ENCODE measurements around the gene SPPL3.

SPPL3 gene

DNA sequence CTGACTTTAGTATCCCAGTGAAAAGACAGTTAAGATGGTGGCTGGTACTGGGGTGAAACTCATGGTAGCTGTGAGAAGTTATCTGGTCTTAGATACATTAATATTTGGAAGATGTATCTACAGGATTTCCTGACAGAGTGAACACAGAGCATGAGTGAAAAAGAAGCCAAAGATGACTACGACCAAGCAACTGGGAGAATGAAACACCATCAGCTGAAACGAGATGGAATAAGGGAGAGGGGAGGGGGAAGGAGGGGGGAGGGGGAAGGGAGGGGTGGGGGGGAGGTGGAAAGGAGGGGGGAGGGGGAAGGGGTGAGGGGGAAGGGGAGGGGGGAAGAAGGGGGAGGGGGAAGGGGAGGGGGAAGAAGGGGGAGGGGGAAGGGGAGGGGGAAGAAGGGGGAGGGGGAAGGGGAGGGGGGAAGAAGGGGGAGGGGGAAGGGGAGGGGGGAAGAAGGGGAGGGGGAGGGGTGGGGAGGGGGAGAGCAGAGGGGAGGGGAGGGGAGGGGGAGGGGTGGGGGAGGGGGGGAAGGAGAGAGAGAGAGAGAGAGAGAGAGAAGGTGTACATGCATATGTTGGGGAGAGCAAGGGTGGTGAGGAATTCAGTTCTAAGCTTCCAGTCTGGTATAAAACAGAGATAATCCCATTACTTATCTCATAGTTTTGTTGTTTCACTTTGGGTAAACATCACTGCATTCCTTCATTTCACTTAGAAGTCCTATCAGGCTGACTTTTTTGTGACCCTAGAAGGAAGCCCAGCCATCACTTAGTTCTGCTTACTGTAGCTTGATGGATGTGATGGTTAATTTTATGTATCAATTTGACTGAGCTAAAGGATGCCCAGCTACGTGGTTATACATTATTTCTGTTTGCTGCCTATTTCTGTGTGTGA is 73.9 kb downstream of the SPPL3 start:
- DNase-seq (ENCODE audit: extremely low spot score, insufficient read length, low read depth) (no peak), FAIRE-seq (peak; percentile 73)

DNA sequence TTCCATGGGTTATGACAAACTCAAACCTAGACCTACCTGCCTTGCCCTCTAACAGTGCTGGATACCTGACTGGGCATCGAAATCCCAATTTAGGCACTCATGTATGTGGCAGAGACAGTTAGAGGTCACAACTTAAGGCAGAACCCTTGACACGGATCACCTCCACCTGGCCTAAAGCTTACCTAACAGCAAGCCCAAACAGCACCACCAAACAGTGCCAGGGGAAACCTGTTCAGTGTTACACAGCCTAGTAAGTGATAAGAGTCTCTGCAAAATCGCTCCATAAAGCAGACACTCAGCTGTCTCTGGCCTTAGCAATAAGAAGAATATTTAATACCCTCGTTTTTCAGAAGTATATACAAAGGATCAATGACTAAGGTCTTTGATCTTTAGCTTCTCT is 77.8 kb downstream of the SPPL3 start:
- DNase-seq (ENCODE audit: extremely low spot score, insufficient read length, low read depth) (no peak), FAIRE-seq (no peak)

DNA sequence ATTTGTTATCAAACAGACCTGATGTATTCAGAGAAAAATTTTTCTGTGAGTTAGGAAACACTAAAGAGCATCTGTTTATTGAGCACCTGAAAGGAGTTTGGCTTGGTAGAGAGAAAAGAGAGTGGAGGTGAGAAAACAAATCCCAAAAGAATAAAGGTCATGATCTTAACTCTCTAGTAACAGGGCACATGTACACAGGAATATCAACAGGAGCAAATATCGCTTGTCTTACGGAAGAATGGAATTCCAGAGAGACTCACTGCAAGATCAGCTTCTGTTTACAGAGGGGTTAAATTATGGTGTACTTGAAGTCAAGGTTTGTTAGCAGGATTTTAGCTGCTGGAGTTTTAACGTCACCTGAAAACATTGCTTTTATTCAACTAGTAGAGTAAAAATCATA is 78.8 kb downstream of the SPPL3 start:
- FAIRE-seq (no peak), DNase-seq (ENCODE audit: extremely low spot score, insufficient read length, low read depth) (no peak)

DNA sequence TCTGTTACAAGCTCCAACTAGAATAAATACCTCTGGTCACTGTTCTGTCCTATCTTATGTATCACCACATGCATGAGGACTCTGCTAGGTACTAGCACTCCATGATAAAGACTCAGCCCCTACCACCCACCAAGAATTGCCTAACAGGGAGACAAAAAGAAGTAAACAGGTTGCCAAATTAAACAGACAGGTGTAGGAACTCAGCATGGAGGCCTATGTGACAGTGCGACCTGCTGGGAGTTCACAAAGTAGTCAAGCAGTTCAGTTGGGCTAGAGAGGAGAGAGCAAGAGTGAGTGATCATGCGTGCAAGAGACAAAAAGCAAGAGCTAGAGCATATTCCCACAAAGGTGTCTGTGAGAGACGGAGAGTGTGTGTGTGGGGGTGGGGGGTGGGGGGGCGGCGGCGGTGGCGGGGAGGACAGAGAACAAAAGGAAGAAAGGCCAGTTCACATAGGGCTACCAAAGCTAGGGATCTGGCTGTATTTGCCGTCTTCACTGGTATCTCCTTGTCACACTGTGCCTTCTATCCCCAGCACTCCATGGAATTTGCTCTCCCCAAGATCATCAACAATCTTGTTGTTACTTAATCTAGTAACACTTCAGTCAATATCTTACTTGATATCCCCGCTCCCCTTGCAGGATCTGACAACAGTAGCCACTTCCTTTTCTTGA is 81.2 kb downstream of the SPPL3 start:
- no peak for DNase-seq (ENCODE audit: extremely low spot score, insufficient read length, low read depth)
- peak; percentile 15 for FAIRE-seq

DNA sequence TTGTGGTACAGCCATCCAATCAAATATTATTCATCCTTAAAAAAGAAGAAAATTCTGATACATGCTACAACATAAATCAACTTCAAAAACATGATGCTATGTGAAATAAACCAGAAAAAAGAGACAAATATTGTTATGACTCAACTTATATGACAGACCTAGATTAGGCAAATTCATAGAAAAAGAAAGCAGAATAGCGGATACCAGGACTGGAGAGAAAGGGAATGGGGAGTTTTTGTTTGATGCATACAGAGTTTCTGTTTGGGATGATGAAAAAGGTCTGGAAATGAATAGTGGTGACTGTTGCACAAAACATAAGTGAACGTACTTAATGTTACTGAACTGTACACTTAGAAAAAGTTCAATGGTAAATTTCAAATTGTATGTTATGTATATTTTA is 82.3 kb downstream of the SPPL3 start:
- DNase-seq (ENCODE audit: extremely low spot score, insufficient read length, low read depth) = no peak
- FAIRE-seq = peak; percentile 67

DNA sequence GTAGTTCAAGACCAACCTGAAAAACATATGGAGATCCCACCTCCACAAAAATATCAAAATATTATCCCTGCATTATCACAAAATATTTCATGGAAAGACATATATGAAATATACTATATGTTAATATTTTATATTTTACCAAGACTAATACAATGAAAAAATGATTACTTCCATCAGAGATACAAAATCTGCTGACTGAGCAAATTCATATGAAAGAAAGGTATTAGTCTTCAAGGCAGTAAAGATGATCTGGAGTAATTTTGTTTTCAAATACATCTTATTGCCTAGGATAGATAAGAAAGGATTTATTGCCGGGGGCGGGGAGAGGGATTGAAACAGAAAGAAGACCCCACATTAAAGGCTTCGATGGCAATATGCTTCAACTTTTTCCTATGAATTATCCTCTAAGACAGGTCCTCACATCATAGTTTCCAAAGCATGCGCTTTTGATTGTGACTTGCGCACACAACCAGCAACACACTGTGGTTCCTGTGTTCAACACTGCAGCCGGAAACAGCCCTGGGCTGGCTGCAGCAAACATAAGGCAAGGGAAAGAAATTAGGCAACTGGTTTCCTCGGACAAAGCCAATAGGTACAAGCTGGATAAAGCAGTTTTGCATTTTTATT is 83.2 kb downstream of the SPPL3 start:
- no peak for DNase-seq (ENCODE audit: extremely low spot score, insufficient read length, low read depth)
- FAIRE-seq = no peak

DNA sequence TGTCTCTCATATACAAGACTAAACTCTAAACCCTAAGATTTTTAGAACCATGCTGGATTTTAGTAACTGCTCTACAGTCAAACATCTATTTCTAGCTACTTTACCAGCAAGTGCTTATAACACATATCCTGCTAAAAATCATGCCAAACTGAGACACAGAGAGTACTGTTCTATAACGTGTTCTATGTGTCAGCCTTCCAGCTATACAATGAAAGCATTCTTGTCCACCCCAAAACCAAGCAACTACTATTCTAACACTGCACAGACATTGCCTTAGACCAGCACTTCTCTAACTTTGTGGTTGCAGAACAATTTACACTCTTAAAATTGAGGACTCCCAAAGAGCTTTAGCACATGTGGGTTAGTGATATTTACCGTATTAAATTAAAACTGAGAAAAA is 85.7 kb downstream of the SPPL3 start:
- FAIRE-seq (no peak), DNase-seq (ENCODE audit: extremely low spot score, insufficient read length, low read depth) (no peak)

DNA sequence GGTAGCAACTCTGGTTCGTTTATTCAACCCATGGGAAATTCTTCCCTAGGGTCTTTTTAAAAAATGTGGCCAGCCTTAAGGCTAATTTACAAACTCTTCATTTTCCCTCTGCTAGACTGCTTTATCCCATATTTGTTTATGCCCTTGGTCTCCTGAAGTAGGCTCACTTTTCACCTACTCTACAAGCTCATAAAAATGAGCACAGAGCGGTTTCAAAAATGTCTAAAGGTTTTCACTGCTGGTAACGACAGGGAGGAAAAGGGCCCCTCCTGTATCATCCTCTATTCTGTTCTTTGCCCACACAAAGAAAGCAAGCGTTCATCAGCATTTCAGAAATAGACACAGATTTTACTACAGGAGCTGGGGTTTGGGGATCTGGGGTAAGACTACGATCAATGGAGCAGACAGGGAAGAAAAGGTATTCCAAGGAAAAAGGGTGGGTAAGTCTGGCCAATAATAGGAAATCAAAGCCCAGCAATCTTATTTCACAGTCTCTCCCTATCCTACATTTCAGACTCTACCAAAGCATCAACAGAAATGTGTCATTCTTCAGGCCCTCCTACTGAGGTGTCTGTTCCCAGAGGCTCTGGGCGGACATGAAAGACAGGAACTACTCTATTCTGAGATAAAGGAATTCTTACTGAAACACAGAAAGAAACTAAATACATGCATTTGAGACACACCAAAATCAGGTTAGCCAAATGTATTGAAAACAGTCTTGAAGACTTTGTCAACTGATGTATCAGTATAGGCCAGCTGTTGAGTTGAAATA is 86.4 kb downstream of the SPPL3 start:
- FAIRE-seq (no peak), DNase-seq (ENCODE audit: extremely low spot score, insufficient read length, low read depth) (no peak)

DNA sequence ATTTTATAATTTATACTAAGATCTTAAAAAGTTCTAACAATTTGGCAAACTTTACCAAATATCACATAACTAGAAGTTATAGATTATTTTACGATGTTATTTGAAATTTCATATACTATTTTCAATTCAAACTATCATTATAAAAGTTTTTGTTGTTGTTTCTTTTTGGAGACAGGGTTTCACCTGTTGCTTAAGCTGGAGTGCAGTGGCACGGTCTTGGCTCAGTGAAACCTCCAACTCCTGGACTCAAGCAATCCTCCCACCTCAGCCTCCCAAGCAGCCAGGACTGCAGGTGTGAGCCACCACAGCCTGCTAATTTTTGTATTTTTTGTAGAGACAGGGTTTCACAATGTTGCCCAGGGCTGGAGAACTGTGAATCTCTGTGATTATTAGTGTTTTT is 87.8 kb downstream of the SPPL3 start:
- DNase-seq (ENCODE audit: extremely low spot score, insufficient read length, low read depth) (no peak), FAIRE-seq (no peak)

DNA sequence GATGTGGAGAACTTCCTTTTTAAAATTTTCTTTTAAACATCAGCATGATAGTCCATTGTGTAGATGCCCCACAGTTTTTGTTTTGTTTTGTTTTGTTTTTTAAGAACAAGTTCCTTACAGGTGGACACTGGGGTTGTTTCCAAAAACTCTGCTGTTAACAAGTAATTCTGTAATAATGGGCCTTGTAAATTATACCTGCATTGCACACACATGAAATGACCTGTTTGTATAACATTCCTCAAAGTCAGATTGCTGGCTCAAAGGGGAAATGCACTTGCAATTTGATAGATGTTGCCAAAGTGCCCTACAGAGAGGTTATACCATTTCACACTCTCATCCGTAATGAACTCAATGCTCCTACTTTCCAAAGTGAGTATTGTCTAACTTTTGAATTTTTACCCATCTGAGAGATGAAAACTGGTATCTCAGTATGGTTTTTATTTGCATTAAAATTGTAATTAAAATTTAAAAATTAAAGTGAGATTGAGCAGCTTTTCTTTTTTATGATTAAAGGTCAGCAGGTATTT is 89.2 kb downstream of the SPPL3 start:
- FAIRE-seq (peak; percentile 35), DNase-seq (ENCODE audit: extremely low spot score, insufficient read length, low read depth) (no peak)

DNA sequence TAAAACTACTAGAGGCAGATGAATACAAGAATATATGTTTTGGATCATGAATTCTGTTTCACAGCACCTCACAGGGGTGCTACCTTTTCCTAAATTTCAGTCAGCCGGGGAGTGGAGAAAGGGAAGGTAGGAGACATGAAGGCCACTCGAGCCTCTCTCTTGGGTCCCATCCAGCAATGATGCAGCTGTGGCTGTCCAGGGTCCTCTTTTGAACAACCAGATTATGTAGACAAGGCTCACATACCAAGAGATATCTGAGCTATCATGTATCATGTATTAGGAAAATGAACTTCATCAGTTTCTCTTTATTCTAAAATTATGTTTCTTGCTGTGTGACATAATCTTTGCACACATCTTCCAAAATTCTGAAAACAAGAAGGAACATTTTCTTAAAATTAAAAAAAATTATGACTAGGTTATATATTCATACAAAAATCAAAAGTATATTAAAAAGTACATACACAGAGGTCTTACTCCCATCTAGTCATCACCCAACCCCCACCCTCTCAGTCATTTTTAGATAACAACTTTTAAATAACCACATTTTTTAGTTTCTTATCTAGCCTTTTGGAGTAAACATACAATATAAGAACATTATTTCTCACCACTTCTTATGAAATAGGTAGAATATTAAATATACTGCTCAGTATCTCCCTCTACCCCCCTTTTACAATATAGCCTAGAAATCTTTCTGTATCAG is 89.8 kb downstream of the SPPL3 start:
- FAIRE-seq (no peak), DNase-seq (ENCODE audit: extremely low spot score, insufficient read length, low read depth) (no peak)

DNA sequence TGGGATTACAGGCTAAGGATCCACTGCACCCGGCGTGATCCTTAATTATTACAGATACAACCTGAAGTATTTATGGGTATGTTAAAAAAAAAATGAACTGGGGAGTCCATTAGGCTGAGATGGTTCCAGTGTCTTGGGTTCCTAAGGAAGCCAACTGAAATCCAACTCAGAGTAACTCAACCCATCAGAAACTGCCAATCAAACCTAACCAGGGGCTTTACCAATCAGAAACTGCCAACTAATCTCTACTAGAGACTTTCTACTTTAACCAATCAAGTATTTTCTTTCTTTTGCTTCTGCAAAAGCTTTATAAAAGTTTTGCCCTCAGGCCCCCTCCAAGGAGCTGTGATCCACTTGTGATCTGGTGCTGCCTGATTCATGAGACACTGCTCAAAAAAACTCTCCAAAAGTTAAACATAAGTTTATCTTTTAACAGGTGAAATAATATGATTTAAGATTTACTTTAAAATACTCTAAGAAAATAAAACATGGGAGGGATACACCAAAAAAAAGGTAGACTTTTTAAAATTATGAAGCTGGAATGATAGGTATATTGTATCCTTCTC is 90.5 kb downstream of the SPPL3 start:
- DNase-seq (ENCODE audit: extremely low spot score, insufficient read length, low read depth) = no peak
- FAIRE-seq = no peak

DNA sequence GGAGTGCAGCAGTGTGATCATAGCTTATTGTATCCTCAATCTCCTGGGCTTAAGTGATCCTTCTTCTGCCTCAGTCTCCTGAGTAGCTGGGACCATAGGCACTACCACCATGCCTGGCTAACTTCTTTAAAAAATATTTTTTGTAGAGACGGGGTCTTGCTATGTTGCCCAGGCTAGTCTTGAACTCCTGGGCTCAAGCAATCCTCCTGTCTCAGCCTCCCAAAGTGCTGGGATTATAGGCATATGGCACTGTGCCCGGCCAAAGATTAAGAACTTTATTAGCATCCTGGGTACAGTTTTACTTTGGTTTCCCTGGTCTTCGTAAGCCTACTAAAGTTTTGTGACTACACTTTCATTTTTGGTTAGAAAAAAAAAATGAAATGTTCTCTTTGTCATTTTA is 94.1 kb downstream of the SPPL3 start:
- no peak for FAIRE-seq

DNA sequence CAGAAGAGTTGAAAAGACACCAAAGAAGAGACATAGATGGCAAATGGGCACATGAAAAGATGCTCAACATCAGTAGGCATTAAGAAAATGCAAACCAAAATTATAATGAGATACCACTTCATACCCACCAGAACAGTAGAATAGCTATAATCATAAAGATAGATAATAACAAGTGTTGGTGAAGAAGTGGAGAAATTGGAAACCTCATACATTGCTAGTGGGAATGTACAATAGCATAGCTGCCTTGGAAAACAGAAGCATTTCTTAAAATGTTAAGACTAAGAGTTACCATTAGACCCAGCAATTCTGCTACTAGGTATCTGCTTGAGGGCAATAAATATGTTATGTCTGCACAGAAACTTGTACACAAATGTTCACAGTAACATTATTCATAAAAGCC is 99.7 kb downstream of the SPPL3 start:
- FAIRE-seq = no peak
- no peak for DNase-seq (ENCODE audit: extremely low spot score, insufficient read length, low read depth)

More for the DNA sequence above, 94.1 kb downstream of the SPPL3 start:
- DNase-seq (ENCODE audit: extremely low spot score, insufficient read length, low read depth) = no peak

DNA sequence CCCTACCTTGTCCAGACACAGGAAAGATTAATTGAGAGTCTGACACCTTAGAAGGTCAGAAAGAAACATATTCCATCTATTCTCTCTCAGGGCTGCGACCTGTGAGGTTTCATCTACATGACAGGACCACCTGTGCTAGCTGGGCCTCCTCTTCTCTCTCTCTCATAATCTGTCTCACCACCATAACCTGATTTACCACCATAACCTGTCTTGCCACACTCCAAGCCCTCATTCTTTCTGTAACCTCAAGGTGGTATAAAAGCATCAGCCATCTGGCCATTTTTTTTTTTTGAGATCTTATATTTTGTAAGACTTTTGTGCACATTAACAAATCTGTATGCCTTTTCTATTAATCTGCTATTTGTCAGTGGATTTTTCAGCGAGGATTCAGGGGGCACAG is 103.0 kb downstream of the SPPL3 start:
- DNase-seq (ENCODE audit: extremely low spot score, insufficient read length, low read depth) (no peak), FAIRE-seq (peak; percentile 51)

DNA sequence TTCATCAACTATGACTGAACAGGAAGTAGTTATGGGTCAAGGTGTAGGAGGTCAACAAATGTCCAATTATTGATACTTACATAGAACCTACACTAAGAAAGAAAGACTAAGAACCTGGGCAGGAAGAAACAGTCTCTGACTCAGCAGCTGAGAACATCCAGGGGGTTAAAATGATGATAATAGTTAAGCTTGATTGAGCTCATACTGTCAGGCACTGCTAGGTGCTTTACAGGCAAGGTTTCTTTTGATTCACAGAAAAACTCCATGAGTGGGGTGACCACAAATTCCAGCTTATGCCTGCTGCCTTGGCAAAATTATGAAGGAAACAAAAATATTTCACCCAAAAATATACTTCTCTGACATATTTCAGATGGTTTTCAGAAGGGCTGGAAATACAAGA is 103.5 kb downstream of the SPPL3 start:
- peak; percentile 61 for FAIRE-seq
- DNase-seq (ENCODE audit: extremely low spot score, insufficient read length, low read depth) = no peak

DNA sequence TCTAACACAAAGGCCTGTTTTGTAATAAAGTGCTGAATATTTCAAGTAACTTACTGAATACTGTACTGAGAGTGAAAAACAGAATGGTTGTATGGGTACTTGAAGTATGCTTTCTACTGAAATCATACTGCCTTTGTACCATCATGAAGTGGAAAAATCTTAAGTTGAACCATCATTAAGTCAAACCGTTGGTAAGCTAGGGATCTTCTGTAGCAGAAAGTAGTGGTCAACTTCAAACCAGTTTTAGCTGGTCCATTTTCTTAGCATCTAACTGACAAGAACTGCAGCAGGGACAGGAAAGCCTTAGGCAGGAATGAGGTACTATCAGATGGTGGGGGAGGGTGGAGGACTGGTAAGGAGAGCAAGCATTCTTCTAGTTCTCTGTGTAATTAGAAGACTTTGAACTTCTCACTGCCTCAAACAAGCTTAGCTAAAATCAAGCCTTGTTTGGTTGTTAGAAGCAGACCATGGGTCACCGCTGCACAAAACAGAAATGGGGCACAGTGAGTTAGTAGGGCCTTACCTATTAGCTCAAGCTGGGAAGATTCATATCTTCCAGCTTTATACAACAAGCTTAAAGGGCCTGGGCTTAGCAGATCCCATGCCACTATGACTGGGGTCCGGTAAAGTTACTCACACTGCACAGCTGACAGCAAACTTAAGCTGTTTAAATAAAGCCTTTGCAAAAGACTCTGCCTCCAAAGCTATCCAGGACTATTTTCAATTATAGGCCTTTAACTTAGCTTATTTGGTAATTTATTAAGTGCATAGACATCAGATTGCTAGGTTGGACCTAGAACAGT is 104.7 kb downstream of the SPPL3 start:
- FAIRE-seq (peak; percentile 62), DNase-seq (ENCODE audit: extremely low spot score, insufficient read length, low read depth) (no peak)

DNA sequence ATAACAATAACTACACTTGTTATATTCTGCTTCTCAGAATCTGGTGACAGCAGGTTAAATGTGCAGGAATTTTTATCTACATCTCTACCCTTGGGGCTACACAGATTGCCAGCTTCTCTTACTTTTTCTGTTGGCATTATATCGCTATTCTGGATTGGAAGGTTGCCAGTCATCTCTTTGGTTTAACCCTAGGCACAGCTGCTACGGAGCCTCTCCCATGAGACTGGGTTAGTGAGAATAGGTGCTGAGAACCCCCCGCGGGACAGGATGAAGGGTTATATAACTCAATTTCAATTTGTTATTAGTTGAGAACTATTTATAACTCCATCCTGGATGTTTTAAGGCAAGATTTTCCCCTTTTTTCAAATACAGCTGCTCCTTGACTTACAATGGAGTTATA is 105.5 kb downstream of the SPPL3 start:
- FAIRE-seq = peak; percentile 53

More for the DNA sequence above, 105.5 kb downstream of the SPPL3 start:
- DNase-seq (ENCODE audit: extremely low spot score, insufficient read length, low read depth) = no peak

Measured in GM18507 (cell line).